NCI-H446 (cell line): ENCODE data around the gene IL5.
"Not testable (repeated sequence)": the region's sequence is repeated elsewhere in the genome, so short reads cannot be mapped to it uniquely, and the experiment has no call there.

ENCODE experiments used
- DNase-seq, 2 experiments: peaks; one replicate each; lab custom pipeline; 2025; lab: John Stamatoyannopoulos, UW

The IL5 gene

DNA sequence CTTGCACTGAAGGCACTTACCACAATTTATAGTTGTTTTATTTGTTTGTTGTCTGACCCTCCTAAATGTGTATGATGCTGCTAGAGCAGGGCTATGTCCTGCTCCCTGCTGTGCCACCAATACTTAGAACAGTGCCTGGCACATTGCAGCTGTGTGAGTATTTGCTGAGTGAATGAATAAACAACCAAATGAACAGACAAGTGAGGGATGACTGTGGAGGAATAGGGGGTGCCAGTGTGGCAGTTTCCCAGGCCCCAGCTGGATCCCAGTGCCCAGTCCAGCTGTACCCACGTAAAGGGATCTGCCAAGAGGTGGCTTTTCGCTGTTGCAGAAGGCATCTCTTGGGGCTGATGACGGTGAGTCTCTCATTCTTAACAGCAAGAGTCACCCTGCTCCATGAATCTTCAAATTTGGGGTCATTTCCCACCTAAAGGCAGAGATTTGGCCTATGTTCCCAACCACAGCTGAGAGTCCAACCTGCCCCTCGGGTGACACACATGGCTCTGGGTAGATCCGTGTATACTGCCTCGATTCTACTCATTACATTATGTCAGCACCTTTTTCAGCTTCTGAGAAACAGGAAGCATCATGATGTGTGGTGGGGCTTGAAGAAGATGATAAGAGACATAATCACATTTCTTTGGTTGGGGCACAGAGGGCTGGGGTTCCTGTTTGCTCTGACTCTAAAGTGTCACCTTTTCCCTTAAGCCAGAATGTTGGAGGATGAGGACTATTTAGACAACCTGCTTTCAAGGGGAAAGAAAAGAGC is 14.3 kb downstream of the IL5 start:
- no peak for DNase-seq

DNA sequence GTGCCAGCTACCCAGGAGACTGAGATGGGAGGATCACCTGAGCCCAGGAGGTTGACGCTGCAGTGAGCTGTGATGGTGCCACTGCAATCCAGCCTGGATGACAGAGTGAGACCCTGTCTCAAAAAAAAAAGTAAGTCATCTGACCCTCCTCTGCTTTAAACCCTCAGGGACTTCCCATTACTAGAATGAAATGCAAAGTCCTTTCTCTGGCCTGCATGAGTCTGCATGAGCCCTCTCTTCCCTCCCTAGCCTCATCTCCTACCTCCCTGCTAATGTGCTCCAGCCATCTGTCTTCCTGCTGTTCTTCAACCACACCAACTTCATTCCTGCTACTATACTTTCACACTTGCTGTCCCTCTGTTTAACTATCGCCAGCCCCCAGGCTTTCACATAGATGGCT is 15.3 kb downstream of the IL5 start:
- DNase-seq, result no peak

DNA sequence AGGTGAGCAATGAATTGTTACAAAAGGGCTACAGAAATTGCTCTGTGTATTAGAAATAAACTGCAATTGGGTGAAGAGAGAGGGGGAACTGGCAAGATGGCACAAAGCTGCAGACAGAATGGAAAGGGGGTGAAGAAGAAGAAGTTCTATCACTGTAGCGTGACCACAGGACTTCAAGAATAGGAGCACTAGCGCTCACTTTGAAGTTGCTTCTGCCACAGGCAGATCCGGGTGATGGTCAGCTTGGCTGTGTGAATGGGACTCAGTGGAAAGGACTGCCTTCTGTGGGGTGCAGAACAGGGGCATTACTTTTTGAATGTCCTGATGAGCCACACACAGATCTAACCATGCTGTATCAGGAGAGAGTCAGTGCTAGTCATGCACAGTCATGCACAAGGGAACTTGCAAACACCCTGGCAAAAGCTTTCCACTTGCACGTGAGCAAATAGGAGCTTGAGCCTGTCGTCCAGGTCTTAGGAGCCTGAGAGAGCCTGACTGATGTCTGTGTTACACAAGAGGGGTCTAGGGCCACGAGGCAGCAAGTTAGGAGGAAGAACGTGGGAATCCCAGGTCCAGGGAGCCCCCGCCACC is 16.3 kb downstream of the IL5 start:
- no peak for DNase-seq

DNA sequence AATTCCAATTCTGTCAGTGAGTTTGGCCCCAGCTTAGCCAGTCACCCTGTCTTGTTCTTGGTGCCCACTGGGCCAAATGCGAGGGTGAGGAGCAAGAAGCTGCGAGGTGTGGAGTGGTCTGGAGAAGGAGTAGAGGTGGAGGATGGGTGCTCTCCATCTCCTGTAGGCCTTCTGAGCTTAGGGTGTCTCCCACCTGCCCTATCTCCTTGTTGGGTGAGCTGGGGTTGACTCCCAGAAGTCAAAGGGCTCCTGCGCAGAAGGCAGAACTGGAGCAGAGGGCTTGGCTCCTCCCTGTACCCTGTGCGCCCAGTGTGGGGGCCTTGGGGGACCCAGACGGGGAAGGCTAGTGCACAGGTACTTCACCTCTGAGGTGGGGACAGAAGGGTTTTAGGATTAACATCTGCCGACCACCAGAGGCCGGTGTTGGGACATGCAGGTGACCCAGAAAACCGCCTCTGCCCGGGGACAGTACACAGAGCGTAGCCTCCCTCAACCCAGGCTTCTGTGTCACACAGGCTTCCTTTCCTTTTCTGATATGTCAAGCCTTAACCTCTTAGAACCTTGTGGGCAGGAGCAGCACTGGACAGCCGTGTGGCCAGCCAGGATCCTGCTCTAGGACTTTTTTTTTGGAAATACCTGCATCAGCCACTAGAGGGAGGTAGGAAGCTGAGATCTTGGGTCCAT is 16.9 kb downstream of the IL5 start:
- peak; percentile 30 to 65 for DNase-seq

DNA sequence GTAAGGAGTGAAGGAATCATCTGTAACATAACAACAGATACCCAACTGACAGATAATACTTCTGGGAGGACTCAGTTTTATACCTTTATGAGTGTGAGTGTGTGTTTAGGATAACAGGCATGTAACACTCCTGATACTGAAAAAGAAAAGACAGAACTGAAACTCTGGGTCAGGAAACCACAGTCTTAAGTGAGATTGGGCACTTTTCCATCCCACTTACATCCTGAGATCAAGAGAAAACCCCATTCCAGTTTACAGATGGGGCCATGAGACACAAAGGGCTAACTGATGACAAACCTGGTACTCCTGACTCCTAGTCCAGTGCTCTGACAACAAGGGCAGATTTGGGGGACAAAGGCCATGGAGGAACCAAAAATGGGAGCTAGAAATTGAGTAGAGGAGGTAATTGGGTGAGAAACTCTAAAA is 18.0 kb downstream of the IL5 start:
- no peak for DNase-seq

DNA sequence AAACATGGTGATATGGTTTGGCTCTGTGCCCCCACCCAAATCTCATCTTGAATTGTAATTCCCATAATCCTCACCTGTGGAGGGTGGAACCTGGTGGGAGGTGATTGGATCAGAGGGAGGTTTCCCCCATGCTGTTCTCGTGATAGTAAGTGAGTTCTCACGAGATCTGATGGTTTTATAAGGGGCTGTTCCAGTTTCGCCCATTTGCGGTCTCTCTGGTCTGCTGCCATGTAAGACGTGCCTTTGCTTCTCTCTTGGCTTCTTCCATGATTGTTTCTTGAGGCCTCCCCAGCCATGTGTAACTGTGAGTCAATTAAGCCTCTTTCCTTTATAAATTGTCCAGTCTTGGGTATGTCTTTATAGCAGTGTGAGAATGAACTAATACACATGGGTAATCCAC is 18.4 kb downstream of the IL5 start:
- not testable (repeated sequence) for DNase-seq

DNA sequence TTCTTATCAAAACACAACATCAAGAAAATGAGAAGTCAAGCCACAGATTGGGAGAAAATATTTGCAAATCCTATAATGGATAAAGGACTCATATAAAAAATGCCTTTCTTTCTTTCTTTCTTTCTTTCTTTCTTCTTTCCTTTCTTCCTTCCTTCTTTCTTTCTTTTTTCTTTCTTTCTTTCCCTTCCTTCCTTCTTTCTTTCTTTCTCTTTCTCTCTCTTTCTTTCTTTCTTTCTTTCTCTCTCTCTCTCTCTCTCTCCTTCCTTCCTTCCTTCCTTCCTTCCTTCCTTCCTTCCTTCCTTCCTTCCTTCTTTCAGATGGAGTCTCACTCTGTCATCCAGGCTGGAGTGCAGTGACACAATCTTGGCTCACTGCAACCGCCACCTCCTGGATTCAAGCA is 21.3 kb downstream of the IL5 start:
- not testable (repeated sequence) for DNase-seq

DNA sequence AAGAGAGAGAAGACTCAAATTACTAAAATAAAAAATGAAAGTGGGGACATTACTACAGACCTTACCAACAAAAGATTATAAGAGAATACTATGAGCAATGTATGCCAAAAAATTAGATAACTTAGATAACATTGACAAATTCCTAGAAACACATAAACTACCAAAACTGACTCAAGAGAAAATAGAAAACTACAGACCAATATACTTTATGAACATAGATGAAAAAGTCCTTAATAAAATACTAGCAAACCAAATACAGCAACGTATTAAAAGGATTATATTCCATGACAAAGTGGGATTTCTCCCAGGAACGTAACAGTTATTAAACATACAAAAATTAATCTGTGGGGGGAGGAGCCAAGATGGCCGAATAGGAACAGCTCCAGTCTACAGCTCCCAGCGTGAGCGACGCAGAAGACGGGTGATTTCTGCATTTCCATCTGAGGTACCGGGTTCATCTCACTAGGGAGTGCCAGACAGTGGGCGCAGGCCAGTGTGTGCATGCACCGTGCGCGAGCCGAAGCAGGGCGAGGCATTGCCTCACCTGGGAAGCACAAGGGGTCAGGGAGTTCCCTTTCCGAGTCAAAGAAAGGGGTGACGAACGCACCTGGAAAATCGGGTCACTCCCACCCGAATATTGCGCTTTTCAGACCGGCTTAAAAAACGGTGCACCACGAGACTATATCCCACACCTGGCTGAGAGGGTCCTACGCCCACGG is 29.5 kb downstream of the IL5 start:
- DNase-seq, result not testable (repeated sequence)

DNA sequence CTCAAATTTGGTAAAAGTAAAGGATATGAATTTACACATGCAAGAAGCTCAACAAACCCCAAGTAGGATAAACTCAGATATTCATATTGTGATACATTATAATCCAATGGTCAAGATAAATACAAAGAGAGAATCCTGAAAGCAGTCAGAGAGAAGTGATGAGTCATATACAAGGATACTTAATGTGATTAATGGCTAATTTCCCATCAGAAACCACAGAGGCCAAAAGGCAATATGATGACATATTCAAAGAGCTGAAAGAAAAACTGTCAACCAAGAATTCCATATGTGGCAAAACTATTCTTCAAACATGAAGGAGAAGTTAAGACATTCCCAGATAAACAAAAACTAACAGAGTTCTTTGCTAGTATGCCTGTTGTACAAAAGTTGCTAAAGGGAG is 33.2 kb downstream of the IL5 start:
- DNase-seq, result no peak

DNA sequence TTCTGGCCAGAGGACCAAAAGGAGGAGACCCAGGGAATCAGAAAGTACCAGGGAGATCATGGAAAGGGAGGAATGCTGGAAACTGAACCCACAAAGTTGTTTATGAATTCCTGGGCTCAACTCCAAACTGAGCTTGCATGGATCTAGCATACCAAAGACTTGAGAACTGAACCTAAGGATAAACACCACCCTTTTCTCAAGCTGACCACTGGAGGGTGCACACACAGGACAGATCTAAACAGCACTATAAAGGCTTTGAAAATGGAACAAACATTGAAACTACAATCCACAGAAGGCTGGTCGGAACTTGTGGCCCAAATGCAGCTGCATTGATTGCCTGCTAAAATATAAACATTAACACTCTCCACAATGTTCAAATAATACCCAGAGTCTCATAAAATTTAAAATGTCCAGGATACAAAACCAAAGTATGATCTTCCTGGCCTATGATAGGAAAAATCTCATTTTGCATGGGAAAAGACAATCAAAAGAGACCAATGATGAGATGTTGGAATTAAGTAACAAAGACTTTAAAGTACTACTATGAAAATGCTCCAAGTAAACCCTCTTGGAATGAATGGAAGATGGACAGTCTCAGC is 37.1 kb downstream of the IL5 start:
- peak in 1 of 2 experiments; percentile 37 for DNase-seq

DNA sequence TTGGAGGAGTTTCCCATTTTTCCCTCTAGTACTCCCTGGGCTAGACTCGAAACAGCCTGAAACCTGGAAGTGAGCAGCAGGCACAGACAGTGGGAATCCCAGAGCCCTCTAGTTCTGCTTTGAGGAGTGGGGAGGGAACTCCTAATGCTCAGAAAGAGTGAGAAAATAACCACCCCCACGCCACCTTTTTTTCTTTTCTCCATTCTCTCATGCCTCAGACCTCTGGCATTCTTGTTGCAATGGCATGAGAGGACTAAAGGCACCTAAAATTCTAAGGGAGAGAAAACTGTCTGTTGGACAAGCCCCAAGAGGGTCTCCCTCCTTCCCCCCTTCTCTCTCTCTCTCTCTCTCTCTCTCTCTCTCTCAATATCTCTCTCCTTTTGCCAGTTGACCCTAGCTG is 37.7 kb downstream of the IL5 start:
- DNase-seq, result no peak

DNA sequence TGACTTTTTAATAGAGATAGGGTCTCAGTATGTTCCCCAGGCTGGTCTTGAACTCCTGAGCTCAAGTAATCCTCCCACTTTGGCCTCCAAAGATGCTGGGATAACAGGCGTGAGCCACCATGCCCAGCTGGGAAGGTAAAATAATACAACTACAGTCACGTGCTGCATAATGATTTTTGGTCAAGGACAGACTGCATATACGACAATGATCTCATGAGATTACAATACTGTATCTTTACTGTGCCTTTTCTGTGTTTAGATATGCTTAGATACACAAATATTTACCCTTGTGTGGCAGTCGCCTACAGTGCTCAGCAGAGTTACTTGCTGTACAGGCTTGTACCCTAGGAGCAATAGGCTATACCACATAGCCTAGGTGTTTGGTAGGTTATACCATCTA is 38.6 kb downstream of the IL5 start:
- no peak for DNase-seq

DNA sequence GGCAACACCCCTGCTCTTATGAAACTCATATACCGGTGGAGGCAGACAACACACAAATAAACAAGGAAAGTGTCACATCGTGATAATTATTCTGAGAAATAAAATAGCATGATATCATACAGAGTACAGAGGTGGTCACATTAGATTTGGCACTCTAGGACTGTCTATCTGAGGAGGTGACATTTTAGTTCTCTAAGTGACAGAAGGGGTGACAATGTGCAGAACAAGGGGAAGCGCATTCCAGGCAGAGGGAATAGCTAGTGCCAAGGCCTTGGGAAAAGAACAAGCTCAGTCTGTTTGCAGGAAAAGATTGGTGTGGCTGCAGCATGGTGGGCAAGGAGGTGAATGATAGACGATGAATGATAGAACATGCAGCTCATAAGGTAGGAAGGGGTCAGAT is 40.1 kb downstream of the IL5 start:
- no peak for DNase-seq

DNA sequence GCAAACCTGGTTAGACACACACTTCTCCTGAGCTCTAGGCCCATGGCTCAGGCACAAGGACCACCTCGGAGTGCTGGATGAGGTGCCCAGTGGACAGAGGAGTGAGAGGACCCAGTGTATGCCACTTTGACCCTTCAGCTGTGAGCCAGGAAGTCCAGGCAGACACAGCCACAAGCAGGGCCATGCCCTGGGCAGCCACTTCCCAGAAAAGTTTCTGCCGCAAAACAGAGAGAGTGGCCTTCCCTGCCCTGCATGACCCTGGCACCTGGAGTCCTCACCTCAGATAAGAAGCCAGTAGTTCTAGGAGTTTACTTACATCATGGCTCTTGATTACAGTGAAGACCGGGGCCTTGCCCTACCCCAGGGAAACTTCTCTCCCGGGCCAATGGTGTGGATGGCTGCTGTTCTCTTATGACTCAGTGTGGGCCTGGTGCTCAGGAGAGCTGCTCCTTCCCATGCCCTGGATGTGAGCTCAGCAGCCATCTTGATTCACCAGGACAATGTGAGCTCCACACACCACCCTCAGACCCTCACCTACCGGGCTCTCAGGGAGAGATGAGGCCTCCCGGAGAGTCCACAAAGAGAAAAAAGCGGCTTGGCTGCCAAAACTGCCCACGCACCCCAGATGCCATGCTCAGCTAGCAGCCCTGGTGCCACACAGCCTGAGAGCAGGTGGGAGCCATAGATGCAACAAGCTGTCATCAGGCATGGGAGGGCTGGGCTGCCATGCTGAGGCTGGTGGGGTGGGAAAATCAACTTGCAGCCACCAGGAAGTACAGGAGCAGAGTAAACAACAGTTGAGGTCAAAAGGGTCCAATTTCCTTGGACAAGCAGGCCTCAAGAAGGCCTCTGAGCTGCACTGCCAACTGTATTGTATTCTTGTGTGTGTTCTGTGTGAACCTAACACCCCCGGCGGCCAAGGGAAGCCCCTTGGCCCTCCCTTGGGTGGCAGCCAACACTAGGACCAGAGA is 41.1 kb downstream of the IL5 start:
- no peak for DNase-seq

DNA sequence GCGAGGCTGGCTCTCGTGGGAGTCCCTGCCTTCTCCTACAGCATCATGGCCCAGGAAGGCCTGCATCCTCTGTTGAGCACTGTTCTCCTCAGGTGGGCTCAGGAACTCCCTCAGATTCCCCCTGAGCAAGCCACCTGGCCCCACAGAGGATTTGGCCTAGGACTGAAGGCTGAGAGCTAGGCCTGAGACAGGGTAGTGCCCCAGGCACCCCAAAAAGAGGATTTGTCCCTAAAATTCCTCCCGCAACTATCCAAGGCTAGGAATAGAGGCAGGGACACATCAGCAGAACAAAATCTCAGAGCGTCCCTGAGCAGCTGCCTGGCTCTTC is 41.7 kb downstream of the IL5 start:
- no peak for DNase-seq

DNA sequence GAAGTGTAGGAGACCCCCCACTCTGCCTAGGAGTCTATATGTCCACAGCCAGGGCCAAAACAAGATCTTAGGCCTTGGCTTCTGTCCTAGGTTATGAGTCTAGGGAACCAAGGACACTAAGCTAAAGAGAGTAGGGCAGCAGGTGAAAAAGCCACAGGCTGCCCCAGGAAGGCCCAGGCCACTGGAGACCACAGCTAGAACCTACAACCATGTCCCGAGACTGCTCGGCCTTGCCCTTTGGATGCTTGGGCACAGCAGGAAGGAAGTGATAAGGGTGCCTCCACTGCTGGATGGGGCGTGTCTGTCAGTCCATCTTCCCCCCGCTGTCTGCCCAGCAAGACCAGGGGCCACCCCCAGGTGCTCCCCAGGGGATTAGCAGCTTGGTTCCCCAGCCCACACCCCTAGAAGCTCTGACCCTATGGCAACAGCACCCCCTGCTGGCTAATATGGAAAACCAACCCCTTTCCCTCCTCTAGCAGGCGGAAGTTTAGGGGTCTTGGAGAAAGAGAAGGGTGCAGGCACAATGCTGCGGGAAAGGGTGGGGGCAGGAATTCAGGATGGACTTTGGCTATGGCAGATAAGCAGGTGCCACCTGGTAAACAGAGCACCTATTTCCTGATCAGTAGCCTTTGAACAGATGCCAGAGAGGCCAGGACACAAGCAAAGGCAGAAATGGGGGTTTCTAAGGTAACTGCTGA is 42.2 kb downstream of the IL5 start:
- DNase-seq, result peak; percentile 35 to 63

DNA sequence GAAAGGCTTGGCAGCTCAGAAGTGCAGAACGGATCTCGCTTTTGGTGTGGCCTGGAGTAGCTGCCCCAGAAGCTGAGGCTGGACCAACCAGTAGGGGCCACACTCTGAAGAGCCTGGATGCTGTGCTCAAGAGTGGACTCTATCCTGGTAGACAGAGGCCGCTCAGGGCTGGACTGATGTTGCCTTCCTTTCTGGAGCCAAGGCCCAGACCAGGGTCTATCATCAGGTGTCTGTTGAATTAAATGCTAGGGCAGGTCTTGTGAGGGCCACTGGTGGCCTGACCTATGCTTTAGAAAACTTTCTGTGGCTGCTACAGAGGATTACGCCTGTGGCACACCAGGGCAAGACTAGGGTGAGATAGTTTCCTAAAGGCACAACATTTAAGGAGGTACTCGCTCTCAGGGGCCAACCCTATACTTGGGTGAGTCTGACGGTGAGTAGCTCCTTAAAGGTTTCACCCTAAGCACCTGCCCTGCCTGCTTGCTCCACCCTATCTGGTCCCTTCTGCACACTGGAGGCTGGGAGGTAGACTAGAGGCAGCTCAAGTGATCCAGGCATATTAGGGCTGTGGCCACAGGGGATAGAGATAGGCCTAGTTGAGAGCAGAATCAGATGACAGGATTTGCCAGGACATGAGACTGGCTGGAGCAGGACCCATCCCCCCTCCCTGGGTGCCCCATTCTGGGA is 42.9 kb downstream of the IL5 start:
- no peak for DNase-seq

DNA sequence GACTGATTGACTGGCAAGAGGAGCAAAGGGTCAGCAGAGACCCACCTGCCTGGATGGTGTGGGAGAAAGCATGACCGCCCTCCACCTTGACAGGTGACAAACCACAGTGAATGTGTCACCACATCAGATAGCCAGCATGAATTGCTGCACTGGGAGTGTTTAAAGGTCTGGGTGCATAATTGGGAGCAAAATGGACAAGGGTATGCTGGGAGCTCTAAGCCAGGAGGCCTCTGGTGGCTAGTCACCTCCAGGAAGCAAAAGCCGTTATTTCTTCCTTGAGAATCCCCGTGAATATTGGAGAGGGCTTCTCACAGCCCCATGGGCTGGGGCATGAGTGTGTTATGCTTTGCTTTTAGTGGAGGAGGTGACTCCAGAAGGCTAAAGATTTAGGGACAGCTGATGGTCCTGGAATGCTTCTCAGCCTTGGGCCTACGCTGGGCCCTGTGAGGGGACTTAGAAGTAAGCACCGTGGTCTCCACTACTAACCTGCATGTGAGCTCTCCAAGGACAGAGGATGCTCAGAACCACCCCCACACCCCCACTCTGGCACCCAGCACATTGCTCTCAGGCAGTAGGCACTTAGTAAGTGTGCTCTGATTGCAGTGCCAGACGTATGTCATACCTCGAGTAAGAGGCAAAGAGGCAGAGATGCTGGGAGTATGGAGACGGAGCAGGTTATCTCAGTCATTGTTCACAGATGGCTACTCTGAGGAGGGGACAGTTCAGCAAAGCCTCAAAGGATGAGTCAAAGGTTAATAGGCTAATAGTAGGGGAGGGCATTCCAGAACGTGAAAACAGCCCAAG is 43.7 kb downstream of the IL5 start:
- DNase-seq, result no peak

DNA sequence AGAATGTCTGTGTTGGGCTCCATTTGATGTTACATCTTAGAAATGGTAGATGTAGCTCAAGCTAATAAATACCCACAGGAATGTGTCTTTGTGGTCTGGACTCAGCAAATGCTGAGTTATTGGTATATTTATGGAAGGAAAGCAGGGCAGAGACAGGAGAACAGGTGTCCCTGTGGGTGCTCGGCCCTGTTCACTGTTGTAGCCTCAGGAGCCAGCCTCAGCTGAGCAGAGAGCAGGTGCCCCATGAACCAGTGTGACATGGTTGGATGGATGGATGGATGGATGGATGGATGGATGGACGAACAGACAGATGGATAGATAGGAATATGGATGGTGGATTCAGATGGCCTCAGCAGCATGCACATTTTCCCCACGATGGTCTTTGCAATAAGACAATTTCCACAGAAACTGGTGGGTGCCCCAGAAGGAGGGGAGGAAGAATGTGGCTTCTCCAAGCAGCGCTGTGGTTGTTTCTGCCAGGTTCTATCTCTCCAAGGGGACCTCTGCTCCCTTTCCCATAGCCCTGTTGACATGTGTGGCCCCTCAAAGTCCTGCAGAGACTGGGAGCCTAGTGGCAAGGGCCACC is 44.5 kb downstream of the IL5 start:
- no peak for DNase-seq
